IgD-negative memory B cell (primary cell): Measurements from ENCODE around the gene IKZF2. TPM values are rescaled to one million over a fixed set of nuclear protein-coding genes. Genes with fewer than 3 reads are reported as not detected.

ENCODE experiments used
- H3K27ac Mint-ChIP-seq, 3 donors: one replicate each; pipeline ENCODE4 v1.8.0; 2020 to 2022; ENCODE audit warnings: mild to moderate bottlenecking in 3 of 3, mixed read lengths in 3 of 3, moderate library complexity in 1 of 3
- H3K27me3 Mint-ChIP-seq: one replicate; pipeline ENCODE4 v1.8.0; 2021; ENCODE audit warnings: mixed read lengths
- H3K36me3 Mint-ChIP-seq: one replicate; pipeline ENCODE4 v1.8.0; 2020; ENCODE audit warnings: mild to moderate bottlenecking, mixed read lengths
- H3K4me1 Mint-ChIP-seq, 3 donors: one replicate each; pipeline ENCODE4 v1.8.0; 2020 to 2022; ENCODE audit warnings: mixed read lengths in 3 of 3, mild to moderate bottlenecking in 1 of 3
- H3K4me3 Mint-ChIP-seq, 4 donors: one replicate each; pipeline ENCODE4 v1.8.0; 2020 to 2022; ENCODE audit warnings: mild to moderate bottlenecking in 4 of 4, mixed read lengths in 4 of 4, moderate library complexity in 3 of 4
- H3K9me3 Mint-ChIP-seq, 3 donors: one replicate each; pipeline ENCODE4 v1.8.0; 2020 to 2021; ENCODE audit warnings: mixed read lengths in 3 of 3, mild to moderate bottlenecking in 1 of 3
- polyA plus RNA-seq: library from polyadenylated mRNA; unstranded; fragments of 300-500 nt; fragmentation: Illumina TruSeq; gene quantifications from one replicate; pipeline ENCODE4 v1.2.3, GENCODE V29; 2021

Gene IKZF2
- polyA plus RNA-seq, 1 donor from 2014 or later: 0.09 TPM

DNA sequence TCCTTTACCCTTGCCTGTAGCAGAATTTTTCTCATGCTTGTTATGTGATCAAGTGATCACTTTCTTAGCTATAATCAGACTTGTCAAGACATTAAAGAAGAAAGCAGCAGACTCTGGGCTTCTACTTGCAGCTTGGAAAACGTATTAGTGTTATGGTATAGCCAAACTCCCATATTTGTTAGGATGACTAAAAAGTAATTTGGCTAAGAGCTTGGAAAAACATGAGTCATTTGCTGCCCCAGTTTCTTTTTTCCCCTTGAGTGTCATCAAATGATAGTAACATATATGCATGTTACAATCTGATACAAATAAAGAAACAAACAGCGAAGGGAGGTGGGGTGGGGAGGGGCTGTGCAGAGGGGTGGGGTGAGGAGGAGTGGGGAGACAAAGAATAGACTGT is 155.5 kb downstream of the IKZF2 start:
- H3K27ac Mint-ChIP-seq: no peak overlapping the region
- peaks cover 0 to 3% (median 0%) of the 10 kb centered on the region in 3 donors for H3K9me3 Mint-ChIP-seq

GRCh38 chr2:212994976-212995375 is 156.4 kb downstream of the IKZF2 start:
- Mint-ChIP-seq H3K27me3 (no peaks in the 10 kb centered on the region), H3K27ac (no peak overlapping the region), H3K4me1 (peaks cover 0 to 8% (median 5%) of the 10 kb centered on the region in 3 donors), H3K4me3 (no peak overlapping the region), H3K9me3 (peaks cover 0 to 3% (median 0%) of the 10 kb centered on the region in 3 donors), H3K36me3 (no peaks in the 10 kb centered on the region)

More for the DNA sequence above, 155.5 kb downstream of the IKZF2 start:
- Mint-ChIP-seq H3K4me1 (peaks cover 0 to 8% (median 6%) of the 10 kb centered on the region in 3 donors), H3K4me3 (no peak overlapping the region), H3K36me3 (no peaks in the 10 kb centered on the region), H3K27me3 (no peaks in the 10 kb centered on the region)

DNA sequence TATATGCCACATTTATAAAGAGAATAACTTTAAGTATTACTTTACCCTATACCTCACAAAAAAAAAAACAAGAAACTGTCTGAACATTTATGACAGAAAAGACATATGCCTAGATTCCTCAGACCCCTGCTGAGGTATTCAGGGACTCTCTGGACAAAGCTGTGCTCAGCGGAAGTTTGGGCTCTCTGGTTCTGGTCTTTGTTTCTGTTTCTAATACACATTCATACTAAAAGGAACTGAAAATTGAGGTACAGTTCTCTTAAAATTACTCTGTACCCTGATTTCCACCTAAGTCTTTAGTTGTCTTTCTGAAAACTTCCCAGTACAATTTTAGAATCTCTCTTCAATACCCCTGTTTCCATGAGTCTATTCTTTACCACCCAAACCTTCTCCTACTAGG is 160.3 kb downstream of the IKZF2 start:
- peak overlapping the region in 1 of 3 donors; percentile 16 for H3K27ac Mint-ChIP-seq
- peaks cover 2% of the 10 kb centered on the region for H3K27me3 Mint-ChIP-seq
- peaks cover 0 to 8% (median 5%) of the 10 kb centered on the region in 3 donors for H3K4me1 Mint-ChIP-seq
- H3K4me3 Mint-ChIP-seq: peak overlapping the region in 1 of 4 donors; percentile 18
- H3K9me3 Mint-ChIP-seq: peaks cover 0 to 2% (median 0%) of the 10 kb centered on the region in 3 donors
- no peaks in the 10 kb centered on the region for H3K36me3 Mint-ChIP-seq

DNA sequence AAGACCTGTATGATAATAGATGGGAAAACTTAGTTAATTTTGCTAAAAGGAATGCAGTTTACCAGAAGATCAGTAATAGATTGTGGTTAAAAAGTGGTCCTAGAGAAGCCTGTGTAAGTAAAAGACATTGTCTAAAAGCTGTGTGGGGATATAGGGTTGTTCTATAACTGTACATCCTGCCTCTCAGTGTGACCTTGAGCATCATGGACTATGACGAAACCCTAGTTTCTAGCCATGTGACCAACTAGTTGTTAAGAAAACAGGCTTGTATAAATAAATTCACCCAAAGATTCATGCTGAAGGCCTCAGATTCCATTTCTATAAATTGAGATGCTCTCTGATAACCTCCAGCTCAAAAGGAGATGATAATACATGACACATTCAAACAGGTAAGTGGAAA is 160.7 kb downstream of the IKZF2 start:
- Mint-ChIP-seq H3K27ac (peak overlapping the region in 1 of 3 donors; percentile 16), H3K36me3 (no peaks in the 10 kb centered on the region), H3K4me3 (peak overlapping the region in 1 of 4 donors; percentile 18), H3K4me1 (peaks cover 0 to 8% (median 5%) of the 10 kb centered on the region in 3 donors), H3K9me3 (peaks cover 0 to 2% (median 0%) of the 10 kb centered on the region in 3 donors), H3K27me3 (peaks cover 2% of the 10 kb centered on the region)

GRCh38 chr2:212987492-212987891 is 163.9 kb downstream of the IKZF2 start:
- peaks cover 2% of the 10 kb centered on the region for H3K27me3 Mint-ChIP-seq

DNA sequence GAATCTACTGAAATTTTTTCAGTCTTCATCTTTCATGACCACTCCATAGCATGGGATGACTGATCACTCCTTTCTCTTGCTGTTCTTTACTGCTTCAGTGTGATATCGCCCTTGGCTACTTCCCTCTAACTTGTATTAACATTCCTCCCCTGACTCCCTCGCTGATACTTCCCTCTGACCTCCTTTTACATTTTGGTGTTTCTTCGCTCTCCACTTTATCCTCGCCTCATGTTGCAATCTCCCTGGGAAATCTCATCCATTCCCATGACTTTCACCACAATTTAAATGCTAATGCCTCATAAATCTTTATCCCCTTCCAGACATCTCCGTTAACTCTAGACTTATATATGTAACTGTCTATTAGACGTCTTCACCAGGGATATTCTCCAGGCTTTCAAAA is 167.3 kb downstream of the IKZF2 start:
- Mint-ChIP-seq H3K9me3 (peaks cover 0 to 2% (median 0%) of the 10 kb centered on the region in 3 donors), H3K27ac (no peak overlapping the region), H3K36me3 (no peaks in the 10 kb centered on the region), H3K4me3 (no peak overlapping the region), H3K27me3 (peaks cover 2% of the 10 kb centered on the region), H3K4me1 (no peaks in the 10 kb centered on the region)

More at GRCh38 chr2:212987492-212987891, 163.9 kb downstream of the IKZF2 start:
- Mint-ChIP-seq H3K4me3 (no peak overlapping the region), H3K9me3 (peaks cover 0 to 2% (median 0%) of the 10 kb centered on the region in 3 donors), H3K36me3 (no peaks in the 10 kb centered on the region), H3K4me1 (peaks cover 0 to 8% (median 5%) of the 10 kb centered on the region in 3 donors), H3K27ac (no peak overlapping the region)

GRCh38 chr2:212979799-212980198 is 171.6 kb downstream of the IKZF2 start:
- Mint-ChIP-seq H3K4me1 (no peaks in the 10 kb centered on the region), H3K36me3 (no peaks in the 10 kb centered on the region), H3K27ac (no peak overlapping the region), H3K27me3 (no peaks in the 10 kb centered on the region), H3K4me3 (no peak overlapping the region), H3K9me3 (no peaks in the 10 kb centered on the region)

DNA sequence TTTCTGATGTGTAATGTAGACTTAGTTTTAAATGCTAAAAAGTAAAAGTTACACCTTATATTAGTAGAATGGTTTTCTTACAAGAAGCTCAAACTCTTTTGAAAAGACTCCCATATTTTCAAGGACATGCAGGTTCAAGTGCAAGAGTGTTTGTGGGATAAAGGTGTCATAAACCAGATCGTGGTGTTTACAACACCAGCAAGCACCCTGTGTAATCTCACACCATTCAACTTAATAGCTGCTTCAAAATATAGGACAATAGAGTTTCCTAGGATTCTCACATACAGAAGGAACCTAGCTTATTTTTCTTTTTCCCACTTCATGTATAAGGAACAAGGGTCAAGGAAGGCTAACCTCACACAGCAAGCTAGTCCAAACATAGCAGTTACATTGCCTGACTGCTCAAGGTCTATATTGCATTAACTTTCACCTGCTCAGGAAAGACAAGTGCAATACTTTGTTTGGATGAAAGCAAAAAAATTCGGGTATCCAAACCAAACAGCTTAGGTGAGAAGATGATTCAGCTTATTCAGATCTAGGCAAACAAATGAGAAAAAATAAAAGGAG is 172.3 kb downstream of the IKZF2 start:
- no peak overlapping the region for H3K4me3 Mint-ChIP-seq
- no peaks in the 10 kb centered on the region for H3K36me3 Mint-ChIP-seq
- no peak overlapping the region for H3K27ac Mint-ChIP-seq
- H3K4me1 Mint-ChIP-seq: no peaks in the 10 kb centered on the region
- H3K27me3 Mint-ChIP-seq: no peaks in the 10 kb centered on the region
- no peaks in the 10 kb centered on the region for H3K9me3 Mint-ChIP-seq

DNA sequence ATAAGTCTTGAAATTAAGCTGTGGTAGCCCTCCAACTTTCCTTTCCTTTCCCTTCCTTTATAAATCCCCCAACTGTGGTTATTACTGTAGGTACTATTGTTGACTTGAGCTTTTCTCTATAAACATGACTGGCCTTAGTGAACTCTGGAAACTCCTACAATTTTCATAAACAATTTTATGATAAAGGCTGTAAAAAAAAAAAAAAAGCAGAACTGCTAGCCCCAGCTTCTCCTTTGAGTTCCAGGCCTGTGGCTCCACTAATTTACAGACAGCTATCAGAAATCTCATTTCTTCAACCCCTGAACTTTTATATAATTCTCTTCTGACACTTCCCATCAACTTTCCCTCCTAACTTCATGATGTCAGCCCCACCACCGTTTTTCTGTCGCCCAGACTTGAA is 174.3 kb downstream of the IKZF2 start:
- no peak overlapping the region for H3K4me3 Mint-ChIP-seq
- H3K4me1 Mint-ChIP-seq: no peaks in the 10 kb centered on the region
- no peaks in the 10 kb centered on the region for H3K9me3 Mint-ChIP-seq
- H3K27me3 Mint-ChIP-seq: no peaks in the 10 kb centered on the region
- no peak overlapping the region for H3K27ac Mint-ChIP-seq
- H3K36me3 Mint-ChIP-seq: no peaks in the 10 kb centered on the region

DNA sequence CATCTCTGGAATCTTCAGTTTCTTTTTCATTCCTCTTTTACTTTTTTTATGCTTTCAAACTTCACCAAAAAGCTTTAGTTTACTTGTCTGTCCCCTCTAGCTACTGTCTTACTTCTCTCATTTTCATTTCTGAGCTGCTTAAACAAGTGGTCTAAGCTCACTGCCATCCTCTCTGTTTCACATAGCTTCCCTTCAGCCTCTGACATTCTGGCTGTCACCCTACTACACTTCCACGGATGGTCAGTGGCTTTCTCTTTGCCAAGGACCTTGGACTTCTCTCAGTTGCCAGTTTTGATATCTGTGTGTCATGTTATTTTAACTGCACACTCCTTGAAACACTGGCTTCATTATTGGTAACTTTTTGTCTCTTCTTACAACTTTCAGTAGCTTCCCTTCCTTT is 176.1 kb downstream of the IKZF2 start:
- Mint-ChIP-seq H3K4me1 (no peaks in the 10 kb centered on the region), H3K27me3 (no peaks in the 10 kb centered on the region), H3K9me3 (no peaks in the 10 kb centered on the region), H3K36me3 (no peaks in the 10 kb centered on the region), H3K27ac (peak overlapping the region in 1 of 3 donors; percentile 86), H3K4me3 (no peak overlapping the region)

DNA sequence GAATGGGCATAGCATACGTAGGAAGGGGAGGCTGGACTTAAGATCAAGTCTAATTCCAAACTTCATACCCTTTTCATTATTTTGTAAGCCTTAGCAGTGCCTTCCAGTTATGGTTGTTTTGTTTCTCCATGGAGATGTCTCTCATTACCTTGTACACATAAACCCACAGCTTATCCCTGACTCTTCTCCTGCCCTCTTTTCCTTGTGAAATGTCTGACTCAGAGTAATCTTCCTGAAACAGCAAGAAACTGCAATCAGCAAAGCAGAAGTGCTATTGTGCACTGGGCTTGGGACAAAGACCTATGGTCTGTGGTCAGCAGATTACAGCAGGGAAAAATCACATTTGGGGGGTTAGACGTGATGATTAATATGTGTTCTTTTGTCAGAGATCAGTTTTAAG is 176.7 kb downstream of the IKZF2 start:
- no peak overlapping the region for H3K4me3 Mint-ChIP-seq
- H3K36me3 Mint-ChIP-seq: no peaks in the 10 kb centered on the region
- no peaks in the 10 kb centered on the region for H3K4me1 Mint-ChIP-seq
- no peak overlapping the region for H3K27ac Mint-ChIP-seq
- H3K9me3 Mint-ChIP-seq: no peaks in the 10 kb centered on the region
- no peaks in the 10 kb centered on the region for H3K27me3 Mint-ChIP-seq

DNA sequence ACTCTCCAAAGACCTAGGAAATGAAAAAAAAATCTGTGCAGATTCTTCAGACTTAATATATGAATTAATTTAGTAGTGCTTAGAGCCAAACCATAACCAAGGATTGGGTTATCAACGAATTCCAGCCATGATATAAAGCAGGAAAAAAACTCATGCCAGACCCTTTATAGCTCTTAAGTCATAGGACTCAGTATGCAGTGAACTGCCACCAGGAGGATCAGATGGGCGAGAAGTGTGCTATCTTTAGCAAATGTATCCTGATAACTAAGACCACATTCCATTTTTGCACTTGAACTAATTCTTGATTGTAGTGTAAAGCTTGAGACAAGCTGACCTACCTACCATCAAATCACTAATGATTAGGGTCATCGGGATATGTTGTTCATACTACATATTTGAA is 178.1 kb downstream of the IKZF2 start:
- H3K4me3 Mint-ChIP-seq: no peak overlapping the region
- H3K9me3 Mint-ChIP-seq: no peaks in the 10 kb centered on the region
- peaks cover 0 to 3% (median 2%) of the 10 kb centered on the region in 3 donors for H3K4me1 Mint-ChIP-seq
- H3K27me3 Mint-ChIP-seq: no peaks in the 10 kb centered on the region
- H3K27ac Mint-ChIP-seq: no peak overlapping the region
- no peaks in the 10 kb centered on the region for H3K36me3 Mint-ChIP-seq

- H3K27ac Mint-ChIP-seq: no peak overlapping the region
- H3K4me3 Mint-ChIP-seq: no peak overlapping the region
- H3K27me3 Mint-ChIP-seq: peaks cover 2% of the 10 kb centered on the region
- peaks cover 5 to 9% (median 6%) of the 10 kb centered on the region in 3 donors for H3K4me1 Mint-ChIP-seq
- H3K9me3 Mint-ChIP-seq: no peaks in the 10 kb centered on the region
- no peaks in the 10 kb centered on the region for H3K36me3 Mint-ChIP-seq
Observed at GRCh38 chr2:212970132-212970531, 181.3 kb downstream of the IKZF2 start.

- Mint-ChIP-seq H3K9me3 (no peaks in the 10 kb centered on the region), H3K36me3 (no peaks in the 10 kb centered on the region), H3K4me3 (no peak overlapping the region), H3K27me3 (peaks cover 2% of the 10 kb centered on the region), H3K27ac (peak overlapping the region in 1 of 3 donors; percentile 18), H3K4me1 (peaks cover 5 to 9% (median 6%) of the 10 kb centered on the region in 3 donors)
Observed at GRCh38 chr2:212968284-212969081, 182.9 kb downstream of the IKZF2 start.

DNA sequence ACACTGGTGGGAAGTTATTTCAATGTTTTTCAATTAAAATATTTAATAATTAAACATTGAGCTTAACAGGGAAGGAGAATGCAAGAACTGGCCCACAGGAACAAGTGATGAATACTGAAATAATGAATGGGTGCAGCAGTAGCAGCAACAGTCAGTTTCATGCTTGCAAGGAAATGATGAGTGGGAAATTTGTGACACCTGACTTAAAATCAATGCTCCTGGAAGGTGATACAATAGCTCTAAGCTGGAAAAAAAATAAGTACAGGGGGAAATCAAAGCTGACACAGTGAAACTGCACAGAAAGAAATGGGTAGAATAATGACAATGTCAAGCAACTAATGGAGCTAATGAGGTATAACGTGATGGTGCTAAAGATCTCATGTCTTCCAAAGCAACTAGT is 184.5 kb downstream of the IKZF2 start:
- peaks cover 1% of the 10 kb centered on the region for H3K36me3 Mint-ChIP-seq
- no peaks in the 10 kb centered on the region for H3K9me3 Mint-ChIP-seq
- H3K4me1 Mint-ChIP-seq: peaks cover 5 to 9% (median 6%) of the 10 kb centered on the region in 3 donors
- H3K4me3 Mint-ChIP-seq: no peak overlapping the region
- H3K27ac Mint-ChIP-seq: no peak overlapping the region
- H3K27me3 Mint-ChIP-seq: peaks cover 2% of the 10 kb centered on the region
